SKM-1 (cell line): ENCODE measurements around the gene RUSC2.
"Not testable (repeated sequence)": the region's sequence is repeated elsewhere in the genome, so short reads cannot be mapped to it uniquely, and the experiment has no call there.

Experiments used
- DNase-seq: peaks from one replicate; lab custom pipeline; 2025; ENCODE audit not compliant: unreplicated experiment; lab: John Stamatoyannopoulos, UW

The RUSC2 gene

GRCh38 chr9:35519692-35520363 is 29.9 kb downstream of the RUSC2 start:
- no peak for DNase-seq

- no peak for DNase-seq
These were observed 30.4 kb downstream of the RUSC2 start for GRCh38 chr9:35520364-35520710.

GRCh38 chr9:35521708-35522107 is 31.8 kb downstream of the RUSC2 start:
- DNase-seq: no peak

- DNase-seq: no peak
These were observed 32.3 kb downstream of the RUSC2 start for GRCh38 chr9:35522187-35522586.

- DNase-seq: no peak
These were observed 32.8 kb downstream of the RUSC2 start for GRCh38 chr9:35522700-35523099.

GRCh38 chr9:35523556-35523955 is 33.6 kb downstream of the RUSC2 start:
- not testable (repeated sequence) for DNase-seq

GRCh38 chr9:35526087-35526801 is 36.3 kb downstream of the RUSC2 start:
- no peak for DNase-seq

GRCh38 chr9:35529161-35529823 is 39.4 kb downstream of the RUSC2 start:
- DNase-seq: no peak

GRCh38 chr9:35533398-35533797 is 43.5 kb downstream of the RUSC2 start:
- DNase-seq: no peak

GRCh38 chr9:35534921-35535320 is 45.0 kb downstream of the RUSC2 start:
- DNase-seq: not testable (repeated sequence)

GRCh38 chr9:35537913-35538312 is 48.0 kb downstream of the RUSC2 start:
- no peak for DNase-seq

- no peak for DNase-seq
These were observed 48.7 kb downstream of the RUSC2 start for GRCh38 chr9:35538361-35539234.
